ENCODE results near the gene INPP5A. TPM values are rescaled to one million over a fixed set of nuclear protein-coding genes. Genes with fewer than 3 reads are reported as not detected.

The INPP5A gene
- total and polyA plus RNA-seq, 2 of the 13 experiments (the other 11 are each of a cell fraction or from before 2014, with no cell fraction given) = 17.5 to 37.9 TPM

DNA sequence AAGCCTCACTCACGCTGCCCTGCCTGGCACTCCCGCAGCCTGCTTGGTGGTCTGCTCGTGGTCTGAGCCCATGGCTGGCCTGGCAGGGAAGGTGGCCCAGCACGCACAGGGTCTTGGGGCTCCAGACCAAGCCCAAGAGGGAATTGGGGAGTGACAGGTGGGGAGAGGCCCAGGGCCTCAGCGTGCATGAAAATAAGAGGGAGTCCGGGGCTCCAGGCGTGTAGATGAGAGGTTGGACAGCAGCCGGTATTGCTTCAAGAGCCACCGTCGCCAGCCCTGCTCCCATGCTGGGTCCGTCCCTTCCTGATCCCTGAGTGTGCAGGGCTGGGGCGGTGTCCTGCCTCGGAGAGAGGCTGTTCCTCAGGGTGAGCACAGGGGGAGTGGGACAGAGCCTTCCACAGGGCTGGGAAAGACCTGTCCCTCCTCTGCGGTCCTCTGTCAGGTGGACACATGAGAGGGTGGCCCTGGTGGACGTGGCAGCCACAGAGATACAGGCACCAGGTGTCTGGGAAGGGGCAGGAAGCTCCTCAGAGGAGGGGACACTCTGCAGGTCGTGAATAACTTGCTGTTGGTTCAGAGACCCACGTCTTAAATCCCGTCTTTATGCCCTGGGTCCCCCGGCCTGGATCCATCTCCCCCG lies 113.1 kb downstream of the INPP5A start:
- 94% methylated on average over 15 of the region's 20 CpGs for WGBS (ENCODE audit: low lambda C conversion rate)
- no peaks in the 10 kb centered on the region for H3K79me2 ChIP-seq (ENCODE audit: insufficient read depth, low read length)
- ATAC-seq = no peak
- no peak overlapping the region for H2AFZ ChIP-seq (ENCODE audit: low read length)
- in situ Hi-C loops (cut with HindIII; ENCODE audit: extremely low pct_ligation_motif_present, low pct_unique_long_range_greater_than_20kb) (loop anchor here (5.0 to 10.0 kb wide), 2 partner anchors 152 to 244 kb away; no protein-coding TSS in a partner anchor), intact Hi-C loops (cut with micrococcal nuclease; ENCODE audit: unreplicated experiment) (loop anchor here (10.0 kb wide), 1 partner anchor 244 kb away; no protein-coding TSS in a partner anchor)
- H3K9me3 ChIP-seq (ENCODE audit: low read length) = no peaks in the 10 kb centered on the region
- peaks cover 6% of the 10 kb centered on the region; the same call in 1 of the 2 replicates for H4K20me1 ChIP-seq (ENCODE audit: insufficient read depth, low read length)
- H3K9ac ChIP-seq (ENCODE audit: insufficient read depth, low read depth, low read length) = no peak overlapping the region
- BruUV-seq (replicated peaks) = no TSS peak
- no peaks in the 10 kb centered on the region; a peak in 1 of 5 replicates for H3K36me3 ChIP-seq (replicated peaks in 1 of 2; ENCODE audit: control insufficient read depth in 1 of 2, insufficient read depth in 2 of 2, low read length in 2 of 2)
- CTCF ChIA-PET (ENCODE audit: low intra/inter-chr PET ratio, low total read pairs) = no interaction called here
- DNase-seq (ENCODE audit: low spot score) = no peak
- POLR2A ChIA-PET = no interaction called here
- no peaks in the 10 kb centered on the region for H3K4me1 ChIP-seq (ENCODE audit: insufficient read depth, low read length)
- H3K27ac ChIP-seq (ENCODE audit: extremely low read length, insufficient read depth, low read length) = no peak overlapping the region
- no peak for FAIRE-seq
- H3K4me3 ChIP-seq (replicated peaks in 1 of 3; ENCODE audit: insufficient read depth in 1 of 3, low read depth in 2 of 3, low read length in 3 of 3) = no peak overlapping the region
- TF ChIP-seq ZNF501 (CRISPR knock-in tag; IDR thresholded peaks at IDR 0.05) = no peak
- TF ChIP-seq ZSCAN20 (CRISPR knock-in tag; IDR thresholded peaks at IDR 0.05; ENCODE audit: borderline replicate concordance) = no peak
- no peak for TF ChIP-seq THYN1 (CRISPR knock-in tag; IDR thresholded peaks at IDR 0.05; ENCODE audit: borderline replicate concordance, low read depth)
- TF ChIP-seq KLF13 (CRISPR knock-in tag; IDR thresholded peaks at IDR 0.05) = no peak
- no peak for TF ChIP-seq ZNF713 (CRISPR knock-in tag; IDR thresholded peaks at IDR 0.05)
- TF ChIP-seq, protein P1, sequence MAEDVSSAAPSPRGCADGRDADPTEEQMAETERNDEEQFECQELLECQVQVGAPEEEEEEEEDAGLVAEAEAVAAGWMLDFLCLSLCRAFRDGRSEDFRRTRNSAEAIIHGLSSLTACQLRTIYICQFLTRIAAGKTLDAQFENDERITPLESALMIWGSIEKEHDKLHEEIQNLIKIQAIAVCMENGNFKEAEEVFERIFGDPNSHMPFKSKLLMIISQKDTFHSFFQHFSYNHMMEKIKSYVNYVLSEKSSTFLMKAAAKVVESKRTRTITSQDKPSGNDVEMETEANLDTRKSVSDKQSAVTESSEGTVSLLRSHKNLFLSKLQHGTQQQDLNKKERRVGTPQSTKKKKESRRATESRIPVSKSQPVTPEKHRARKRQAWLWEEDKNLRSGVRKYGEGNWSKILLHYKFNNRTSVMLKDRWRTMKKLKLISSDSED (CRISPR knock-in tag; IDR thresholded peaks at IDR 0.05) = no peak
- no peak for TF ChIP-seq SMAD1 (CRISPR knock-in tag; IDR thresholded peaks at IDR 0.05; ENCODE audit: borderline replicate concordance, low read depth)
- TF ChIP-seq DMAP1 (CRISPR knock-in tag; IDR thresholded peaks at IDR 0.05) = no peak
- TF ChIP-seq, protein P2, sequence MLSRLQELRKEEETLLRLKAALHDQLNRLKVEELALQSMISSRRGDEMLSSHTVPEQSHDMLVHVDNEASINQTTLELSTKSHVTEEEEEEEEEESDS (CRISPR knock-in tag; IDR thresholded peaks at IDR 0.05; ENCODE audit: borderline replicate concordance) = no peak
- TF ChIP-seq, protein P3, sequence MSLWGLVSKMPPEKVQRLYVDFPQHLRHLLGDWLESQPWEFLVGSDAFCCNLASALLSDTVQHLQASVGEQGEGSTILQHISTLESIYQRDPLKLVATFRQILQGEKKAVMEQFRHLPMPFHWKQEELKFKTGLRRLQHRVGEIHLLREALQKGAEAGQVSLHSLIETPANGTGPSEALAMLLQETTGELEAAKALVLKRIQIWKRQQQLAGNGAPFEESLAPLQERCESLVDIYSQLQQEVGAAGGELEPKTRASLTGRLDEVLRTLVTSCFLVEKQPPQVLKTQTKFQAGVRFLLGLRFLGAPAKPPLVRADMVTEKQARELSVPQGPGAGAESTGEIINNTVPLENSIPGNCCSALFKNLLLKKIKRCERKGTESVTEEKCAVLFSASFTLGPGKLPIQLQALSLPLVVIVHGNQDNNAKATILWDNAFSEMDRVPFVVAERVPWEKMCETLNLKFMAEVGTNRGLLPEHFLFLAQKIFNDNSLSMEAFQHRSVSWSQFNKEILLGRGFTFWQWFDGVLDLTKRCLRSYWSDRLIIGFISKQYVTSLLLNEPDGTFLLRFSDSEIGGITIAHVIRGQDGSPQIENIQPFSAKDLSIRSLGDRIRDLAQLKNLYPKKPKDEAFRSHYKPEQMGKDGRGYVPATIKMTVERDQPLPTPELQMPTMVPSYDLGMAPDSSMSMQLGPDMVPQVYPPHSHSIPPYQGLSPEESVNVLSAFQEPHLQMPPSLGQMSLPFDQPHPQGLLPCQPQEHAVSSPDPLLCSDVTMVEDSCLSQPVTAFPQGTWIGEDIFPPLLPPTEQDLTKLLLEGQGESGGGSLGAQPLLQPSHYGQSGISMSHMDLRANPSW (CRISPR knock-in tag; IDR thresholded peaks at IDR 0.05; ENCODE audit: borderline replicate concordance) = no peak
- TF ChIP-seq ZNF207 (IDR thresholded peaks at IDR 0.05; ENCODE audit: borderline replicate concordance) = no peak
- TF ChIP-seq, protein P4, sequence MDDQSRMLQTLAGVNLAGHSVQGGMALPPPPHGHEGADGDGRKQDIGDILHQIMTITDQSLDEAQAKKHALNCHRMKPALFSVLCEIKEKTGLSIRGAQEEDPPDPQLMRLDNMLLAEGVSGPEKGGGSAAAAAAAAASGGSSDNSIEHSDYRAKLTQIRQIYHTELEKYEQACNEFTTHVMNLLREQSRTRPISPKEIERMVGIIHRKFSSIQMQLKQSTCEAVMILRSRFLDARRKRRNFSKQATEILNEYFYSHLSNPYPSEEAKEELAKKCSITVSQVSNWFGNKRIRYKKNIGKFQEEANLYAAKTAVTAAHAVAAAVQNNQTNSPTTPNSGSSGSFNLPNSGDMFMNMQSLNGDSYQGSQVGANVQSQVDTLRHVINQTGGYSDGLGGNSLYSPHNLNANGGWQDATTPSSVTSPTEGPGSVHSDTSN (CRISPR knock-in tag; IDR thresholded peaks at IDR 0.05; ENCODE audit: borderline replicate concordance) = no peak
- TF ChIP-seq ZNF234 (CRISPR knock-in tag; conservative IDR thresholded peaks at IDR 0.05) = no peak
- TF ChIP-seq, protein P5, sequence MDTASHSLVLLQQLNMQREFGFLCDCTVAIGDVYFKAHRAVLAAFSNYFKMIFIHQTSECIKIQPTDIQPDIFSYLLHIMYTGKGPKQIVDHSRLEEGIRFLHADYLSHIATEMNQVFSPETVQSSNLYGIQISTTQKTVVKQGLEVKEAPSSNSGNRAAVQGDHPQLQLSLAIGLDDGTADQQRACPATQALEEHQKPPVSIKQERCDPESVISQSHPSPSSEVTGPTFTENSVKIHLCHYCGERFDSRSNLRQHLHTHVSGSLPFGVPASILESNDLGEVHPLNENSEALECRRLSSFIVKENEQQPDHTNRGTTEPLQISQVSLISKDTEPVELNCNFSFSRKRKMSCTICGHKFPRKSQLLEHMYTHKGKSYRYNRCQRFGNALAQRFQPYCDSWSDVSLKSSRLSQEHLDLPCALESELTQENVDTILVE (CRISPR knock-in tag; IDR thresholded peaks at IDR 0.05) = no peak
- TF ChIP-seq MYC (CRISPR knock-in tag; IDR thresholded peaks at IDR 0.05; ENCODE audit: borderline replicate concordance) = no peak
- no peak for TF ChIP-seq FOXO1 (CRISPR knock-in tag; IDR thresholded peaks at IDR 0.05)
- no peaks in the 10 kb centered on the region for H3K27me3 ChIP-seq (ENCODE audit: control insufficient read depth in 1 of 2, insufficient read depth in 2 of 2, low read length in 2 of 2)
- no peak overlapping the region for H3K4me2 ChIP-seq (ENCODE audit: low read depth, low read length)

Measured in HepG2 (cell line).